ENCODE measurements around the gene ATF6. TPM values are rescaled to one million over a fixed set of nuclear protein-coding genes. Genes with fewer than 3 reads are reported as not detected.
A peak's percentile ranks its signal among the peaks of the same experiment; 100 is the strongest.

Gene ATF6
- total and polyA plus RNA-seq, 9 of the 15 experiments (the other 6 are each of a cell fraction or from before 2014, with no cell fraction given), result 11.7 to 32.4 (median 20.4) TPM

- TF ChIP-seq TSC22D4 (tag; IDR thresholded peaks at IDR 0.05) (no peak), CXXC5 (CRISPR knock-in tag; IDR thresholded peaks at IDR 0.05) (peak; percentile 78), ZNF583 (CRISPR knock-in tag; IDR thresholded peaks at IDR 0.05) (no peak), ZSCAN29 (IDR thresholded peaks at IDR 0.05) (peak; percentile 51; the same call in 1 of the 2 replicates), KLF16 (IDR thresholded peaks at IDR 0.05) (no peak), POLR2H (tag; IDR thresholded peaks at IDR 0.05; ENCODE audit: low read depth) (peak; percentile 83), PTBP1 (IDR thresholded peaks at IDR 0.05; ENCODE audit: low read depth, low read length) (no peak), ZNF23 (CRISPR knock-in tag; IDR thresholded peaks at IDR 0.05) (no peak), ZNF644 (tag; IDR thresholded peaks at IDR 0.05; ENCODE audit: low read depth) (no peak), ESRRB (CRISPR knock-in tag; IDR thresholded peaks at IDR 0.05; ENCODE audit: borderline replicate concordance) (no peak), TOE1 (IDR thresholded peaks at IDR 0.05; ENCODE audit: borderline replicate concordance) (no peak), TOE1 (CRISPR knock-in tag; IDR thresholded peaks at IDR 0.05; ENCODE audit: borderline replicate concordance, low read depth) (peak; percentile 62; the same call in 1 of the 2 replicates), ZNF561 (CRISPR knock-in tag; conservative IDR thresholded peaks at IDR 0.05) (no peak), ZHX1 (conservative IDR thresholded peaks at IDR 0.05; ENCODE audit: low read length) (no peak), ADNP (tag; IDR thresholded peaks at IDR 0.05) (no peak)
- TF ChIP-seq, protein P1, sequence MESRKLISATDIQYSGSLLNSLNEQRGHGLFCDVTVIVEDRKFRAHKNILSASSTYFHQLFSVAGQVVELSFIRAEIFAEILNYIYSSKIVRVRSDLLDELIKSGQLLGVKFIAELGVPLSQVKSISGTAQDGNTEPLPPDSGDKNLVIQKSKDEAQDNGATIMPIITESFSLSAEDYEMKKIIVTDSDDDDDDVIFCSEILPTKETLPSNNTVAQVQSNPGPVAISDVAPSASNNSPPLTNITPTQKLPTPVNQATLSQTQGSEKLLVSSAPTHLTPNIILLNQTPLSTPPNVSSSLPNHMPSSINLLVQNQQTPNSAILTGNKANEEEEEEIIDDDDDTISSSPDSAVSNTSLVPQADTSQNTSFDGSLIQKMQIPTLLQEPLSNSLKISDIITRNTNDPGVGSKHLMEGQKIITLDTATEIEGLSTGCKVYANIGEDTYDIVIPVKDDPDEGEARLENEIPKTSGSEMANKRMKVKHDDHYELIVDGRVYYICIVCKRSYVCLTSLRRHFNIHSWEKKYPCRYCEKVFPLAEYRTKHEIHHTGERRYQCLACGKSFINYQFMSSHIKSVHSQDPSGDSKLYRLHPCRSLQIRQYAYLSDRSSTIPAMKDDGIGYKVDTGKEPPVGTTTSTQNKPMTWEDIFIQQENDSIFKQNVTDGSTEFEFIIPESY (CRISPR knock-in tag; IDR thresholded peaks at IDR 0.05), result 0 out of 2 replicates have a peak, but pooled peaks have one; percentile 23
- TF ChIP-seq, protein P2, sequence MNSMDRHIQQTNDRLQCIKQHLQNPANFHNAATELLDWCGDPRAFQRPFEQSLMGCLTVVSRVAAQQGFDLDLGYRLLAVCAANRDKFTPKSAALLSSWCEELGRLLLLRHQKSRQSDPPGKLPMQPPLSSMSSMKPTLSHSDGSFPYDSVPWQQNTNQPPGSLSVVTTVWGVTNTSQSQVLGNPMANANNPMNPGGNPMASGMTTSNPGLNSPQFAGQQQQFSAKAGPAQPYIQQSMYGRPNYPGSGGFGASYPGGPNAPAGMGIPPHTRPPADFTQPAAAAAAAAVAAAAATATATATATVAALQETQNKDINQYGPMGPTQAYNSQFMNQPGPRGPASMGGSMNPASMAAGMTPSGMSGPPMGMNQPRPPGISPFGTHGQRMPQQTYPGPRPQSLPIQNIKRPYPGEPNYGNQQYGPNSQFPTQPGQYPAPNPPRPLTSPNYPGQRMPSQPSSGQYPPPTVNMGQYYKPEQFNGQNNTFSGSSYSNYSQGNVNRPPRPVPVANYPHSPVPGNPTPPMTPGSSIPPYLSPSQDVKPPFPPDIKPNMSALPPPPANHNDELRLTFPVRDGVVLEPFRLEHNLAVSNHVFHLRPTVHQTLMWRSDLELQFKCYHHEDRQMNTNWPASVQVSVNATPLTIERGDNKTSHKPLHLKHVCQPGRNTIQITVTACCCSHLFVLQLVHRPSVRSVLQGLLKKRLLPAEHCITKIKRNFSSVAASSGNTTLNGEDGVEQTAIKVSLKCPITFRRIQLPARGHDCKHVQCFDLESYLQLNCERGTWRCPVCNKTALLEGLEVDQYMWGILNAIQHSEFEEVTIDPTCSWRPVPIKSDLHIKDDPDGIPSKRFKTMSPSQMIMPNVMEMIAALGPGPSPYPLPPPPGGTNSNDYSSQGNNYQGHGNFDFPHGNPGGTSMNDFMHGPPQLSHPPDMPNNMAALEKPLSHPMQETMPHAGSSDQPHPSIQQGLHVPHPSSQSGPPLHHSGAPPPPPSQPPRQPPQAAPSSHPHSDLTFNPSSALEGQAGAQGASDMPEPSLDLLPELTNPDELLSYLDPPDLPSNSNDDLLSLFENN (IDR thresholded peaks at IDR 0.05; ENCODE audit: low read depth in 2 of 2, low read length in 2 of 2), result no peak
- TF ChIP-seq, protein P3, sequence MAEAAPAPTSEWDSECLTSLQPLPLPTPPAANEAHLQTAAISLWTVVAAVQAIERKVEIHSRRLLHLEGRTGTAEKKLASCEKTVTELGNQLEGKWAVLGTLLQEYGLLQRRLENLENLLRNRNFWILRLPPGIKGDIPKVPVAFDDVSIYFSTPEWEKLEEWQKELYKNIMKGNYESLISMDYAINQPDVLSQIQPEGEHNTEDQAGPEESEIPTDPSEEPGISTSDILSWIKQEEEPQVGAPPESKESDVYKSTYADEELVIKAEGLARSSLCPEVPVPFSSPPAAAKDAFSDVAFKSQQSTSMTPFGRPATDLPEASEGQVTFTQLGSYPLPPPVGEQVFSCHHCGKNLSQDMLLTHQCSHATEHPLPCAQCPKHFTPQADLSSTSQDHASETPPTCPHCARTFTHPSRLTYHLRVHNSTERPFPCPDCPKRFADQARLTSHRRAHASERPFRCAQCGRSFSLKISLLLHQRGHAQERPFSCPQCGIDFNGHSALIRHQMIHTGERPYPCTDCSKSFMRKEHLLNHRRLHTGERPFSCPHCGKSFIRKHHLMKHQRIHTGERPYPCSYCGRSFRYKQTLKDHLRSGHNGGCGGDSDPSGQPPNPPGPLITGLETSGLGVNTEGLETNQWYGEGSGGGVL (CRISPR knock-in tag; IDR thresholded peaks at IDR 0.05), result no peak
Measured at GRCh38 chr1:161726473-161727255, 39.5 kb upstream of the ATF6 start (continued).
